Thoracic aorta (tissue), 2 donors: ENCODE results near the gene OR8J1. TPM values are rescaled to one million over a fixed set of nuclear protein-coding genes. Genes with fewer than 3 reads are reported as not detected.
"Not testable (repeated sequence)": the region's sequence is repeated elsewhere in the genome, so short reads cannot be mapped to it uniquely, and the experiment has no call there.

Source experiments
- ATAC-seq: fragments of 150-250 bp; one replicate; pipeline ENCODE4 v1.8.0; 2017; ENCODE audit warnings: low read depth; ENCODE audit not compliant: insufficient number of reproducible peaks, low FRiP score
- DNase-seq: peaks from one replicate; pipeline ENCODE4 v3.0.0-alpha.2; 2020; ENCODE audit warnings: low spot score
- H3K27ac ChIP-seq, 2 donors: fragments of 200-600 bp; sonication (generic); 1 replicate in 1 of 2; 2 replicates in 1 of 2; pipeline ENCODE4 v1.5.1; 2016; ENCODE audit warnings: mild to moderate bottlenecking in 2 of 2, moderate library complexity in 2 of 2
- H3K27me3 ChIP-seq: fragments of 200-600 bp; sonication (generic); replicated peaks from 2 replicates; pipeline ENCODE4 v1.6.0; 2016; ENCODE audit warnings: mild to moderate bottlenecking; ENCODE audit not compliant: insufficient read depth
- H3K36me3 ChIP-seq: fragments of 200-600 bp; sonication (generic); one replicate; pipeline ENCODE4 v1.5.1; 2016
- H3K4me1 ChIP-seq, 2 donors: fragments of 200-600 bp; sonication (generic); 1 replicate in 1 of 2; 2 replicates in 1 of 2; pipeline versions ENCODE4 v1.5.1 to v1.6.0; 2016; ENCODE audit warnings: low read depth in 2 of 2, mild to moderate bottlenecking in 1 of 2; ENCODE audit not compliant: control insufficient read depth in 1 of 2
- H3K4me3 ChIP-seq: fragments of 200-600 bp; sonication (generic); 2 replicates; pipeline ENCODE4 v1.5.1; 2016; ENCODE audit warnings: mild to moderate bottlenecking
- H3K9me3 ChIP-seq: fragments of 200-600 bp; sonication (generic); 2 replicates; pipeline ENCODE4 v1.5.1; 2016
- CTCF ChIP-seq: fragments of 200-600 bp; sonication (generic); IDR thresholded peaks from one replicate; pipeline ENCODE4 v1.5.1; 2019; ENCODE audit warnings: antibody characterized with exemption
- total RNA-seq, 2 donors: library from RNA; depleted of rRNA; stranded (reverse); fragments of >200 nt; gene quantifications; one replicate each; pipeline versions ENCODE4 v1.1.0 to v1.2.3, GENCODE V29; 2016

OR8J1 gene
- total RNA-seq, 2 donors from 2014 or later: not detected

GRCh38 chr11:56396047-56396446 lies 42.0 kb downstream of the OR8J1 start:
- Histone ChIP-seq H3K27ac (no peak overlapping the region), H3K4me1 (no peaks in the 10 kb centered on the region), H3K4me3 (no peak overlapping the region), H3K27me3 (no peaks in the 10 kb centered on the region), H3K9me3 (no peaks in the 10 kb centered on the region), H3K36me3 (no peaks in the 10 kb centered on the region)
- TF ChIP-seq CTCF: no peak
- ATAC-seq (no peak), DNase-seq (no peak)

GRCh38 chr11:56401858-56402461 lies 47.9 kb downstream of the OR8J1 start:
- not testable (repeated sequence) for H3K9me3 ChIP-seq, H3K27me3 ChIP-seq, ATAC-seq, DNase-seq, H3K4me3 ChIP-seq, H3K27ac ChIP-seq, H3K36me3 ChIP-seq, H3K4me1 ChIP-seq

- no peaks in the 10 kb centered on the region for H3K27me3 ChIP-seq
- TF ChIP-seq CTCF: no peak
- DNase-seq (no peak), ATAC-seq (no peak)
- H3K4me3 ChIP-seq: no peak overlapping the region
- no peaks in the 10 kb centered on the region for H3K36me3 ChIP-seq
- H3K4me1 ChIP-seq: no peaks in the 10 kb centered on the region
- H3K9me3 ChIP-seq: no peaks in the 10 kb centered on the region
- H3K27ac ChIP-seq: no peak overlapping the region
Measured at GRCh38 chr11:56404393-56404792, 50.3 kb downstream of the OR8J1 start.

GRCh38 chr11:56410801-56411200 lies 56.7 kb downstream of the OR8J1 start:
- H3K4me3 ChIP-seq: no peak overlapping the region
- TF ChIP-seq CTCF: no peak
- H3K27me3 ChIP-seq: no peaks in the 10 kb centered on the region
- H3K27ac ChIP-seq: no peak overlapping the region
- ATAC-seq (no peak), DNase-seq (no peak)
- no peaks in the 10 kb centered on the region for H3K4me1 ChIP-seq
- no peaks in the 10 kb centered on the region for H3K9me3 ChIP-seq
- no peaks in the 10 kb centered on the region for H3K36me3 ChIP-seq

Other genes starting within 250 kb of the OR8J1 start
- not detected for gene OR8H3, start 231.9 kb upstream of the OR8J1 start, total RNA-seq
- not detected for gene OR8J3, start 214.1 kb upstream of the OR8J1 start, total RNA-seq
- not detected for gene OR8K5, start 194.0 kb upstream of the OR8J1 start, total RNA-seq
- not detected for gene OR5J2, start 177.7 kb upstream of the OR8J1 start, total RNA-seq
- gene OR5T2, start 120.0 kb upstream of the OR8J1 start, total RNA-seq: not detected
- not detected for gene OR5T3, start 102.0 kb upstream of the OR8J1 start, total RNA-seq
- gene OR5T1, start 80.1 kb upstream of the OR8J1 start, total RNA-seq: not detected
- gene OR8H1, start 62.0 kb upstream of the OR8J1 start, total RNA-seq: not detected
- gene OR8K3, start 39.1 kb upstream of the OR8J1 start, total RNA-seq: not detected
- gene OR8K1, start 8.3 kb upstream of the OR8J1 start, total RNA-seq: not detected
- not detected for gene OR8U1, start 21.3 kb downstream of the OR8J1 start, total RNA-seq
- not detected for gene OR5AL1, start 58.4 kb downstream of the OR8J1 start, total RNA-seq
- gene OR5M3, start 119.1 kb downstream of the OR8J1 start, total RNA-seq: not detected
- gene OR5M8, start 137.1 kb downstream of the OR8J1 start, total RNA-seq: not detected
- gene OR5M11, start 189.0 kb downstream of the OR8J1 start, total RNA-seq: not detected
- not detected for gene OR5M10, start 223.4 kb downstream of the OR8J1 start, total RNA-seq